Lung (tissue), 4 donors: Measurements from ENCODE around the gene EPHB6. TPM values are rescaled to one million over a fixed set of nuclear protein-coding genes. Genes with fewer than 3 reads are reported as not detected.

Experiments used
- polyA plus RNA-seq, 2 donors: library from polyadenylated mRNA; stranded (reverse); fragments of 200-250 nt; gene quantifications; one replicate each; pipeline ENCODE4 v1.2.1, GENCODE V29; 2013
- total RNA-seq, 2 donors: library from RNA; depleted of rRNA in 1 of 2; stranded (reverse); fragments of >200 nt in 1 of 2; gene quantifications; one replicate each; pipeline ENCODE4 v1.2.1, GENCODE V29; 2014 to 2021
- donor health status: Bipolar disorder and iron deficiency.
- donor health status: healthy.
- donor health status: DM: yes; HTN: yes; CAD: no.

Gene EPHB6
- total and polyA plus RNA-seq, 4 donors: 3.2 to 18.8 (median 13.5) TPM

Other genes with a start within 250 kb of the EPHB6 start
- gene PRSS1, start 105.6 kb upstream of the EPHB6 start, total RNA-seq: 10 to 100 TPM in 1 of 2 donors, not detected in 1; 16.8 TPM
- gene PRSS1, start 105.6 kb upstream of the EPHB6 start, polyA plus RNA-seq: 1 to 10 TPM in 1 of 2 donors, under 1 TPM in 1; 0.41 to 1.1 TPM
- gene PRSS2, start 84.1 kb upstream of the EPHB6 start, total RNA-seq: 10 to 100 TPM in 1 of 2 donors, not detected in 1; 47.9 TPM
- gene PRSS2, start 84.1 kb upstream of the EPHB6 start, polyA plus RNA-seq: 1 to 10 TPM in 1 of 2 donors, under 1 TPM in 1; 0.35 to 1.7 TPM
- 1 to 10 TPM in 1 of 2 donors, under 1 TPM in 1; 0.43 to 1.2 TPM for gene TRPV6, start 30.7 kb downstream of the EPHB6 start, total RNA-seq
- gene TRPV6, start 30.7 kb downstream of the EPHB6 start, polyA plus RNA-seq: under 1 TPM; 0.40 to 0.63 TPM
- gene TRPV5, start 78.7 kb downstream of the EPHB6 start, total RNA-seq: not detected
- under 1 TPM in 1 of 2 donors, not detected in 1; 0.05 TPM for gene TRPV5, start 78.7 kb downstream of the EPHB6 start, polyA plus RNA-seq
- gene LLCFC1, start 84.4 kb downstream of the EPHB6 start, total RNA-seq: not detected
- gene LLCFC1, start 84.4 kb downstream of the EPHB6 start, polyA plus RNA-seq: under 1 TPM; 0.22 to 0.70 TPM
- gene KEL, start 107.3 kb downstream of the EPHB6 start, total RNA-seq: 1 to 10 TPM in 1 of 2 donors, under 1 TPM in 1; 0.52 to 8.3 TPM
- gene KEL, start 107.3 kb downstream of the EPHB6 start, polyA plus RNA-seq: 1 to 10 TPM in 1 of 2 donors, under 1 TPM in 1; 0.23 to 1.6 TPM
- gene OR9A2, start 172.1 kb downstream of the EPHB6 start, total RNA-seq: under 1 TPM in 1 of 2 donors, not detected in 1; 0.82 TPM
- not detected for gene OR9A2, start 172.1 kb downstream of the EPHB6 start, polyA plus RNA-seq
- not detected for gene OR6V1, start 197.3 kb downstream of the EPHB6 start, total RNA-seq
- not detected for gene OR6V1, start 197.3 kb downstream of the EPHB6 start, polyA plus RNA-seq